ENCODE measurements around the gene LARGE1. TPM values are rescaled to one million over a fixed set of nuclear protein-coding genes. Genes with fewer than 3 reads are reported as not detected.

Gene LARGE1
- total and polyA plus RNA-seq, 3 experiments from 2014 or later: 0.07 to 0.27 (median 0.18) TPM

- Histone ChIP-seq H3K4me3 (ENCODE audit: low read length) (no peak overlapping the region), H3K27ac (ENCODE audit: low read depth, low read length) (no peak overlapping the region), H3K9me3 (ENCODE audit: low read length) (no peaks in the 10 kb centered on the region), H3K36me3 (ENCODE audit: insufficient read depth, low read length) (no peaks in the 10 kb centered on the region), H3K4me1 (ENCODE audit: insufficient read depth, low read length) (no peaks in the 10 kb centered on the region), H3K27me3 (ENCODE audit: insufficient read depth, low read length, poor library complexity, severe bottlenecking) (no peaks in the 10 kb centered on the region)
- Mint-ChIP-seq H3K4me3 (no peak overlapping the region), H3K27ac (no peak overlapping the region), H3K36me3 (no peaks in the 10 kb centered on the region), H3K27me3 (no peaks in the 10 kb centered on the region), H3K4me1 (no peaks in the 10 kb centered on the region), H3K9me3 (peaks cover 0 to 5% (median 0%) of the 10 kb centered on the region in 5 donors)
- no peak for DNase-seq
- CTCF ChIA-PET: no interaction called here
- POLR2A ChIA-PET: no interaction called here
Observed at GRCh38 chr22:33746501-33746928, 173.8 kb downstream of the LARGE1 start.

- Histone ChIP-seq H3K4me1 (ENCODE audit: insufficient read depth, low read length) (no peaks in the 10 kb centered on the region), H3K9me3 (ENCODE audit: low read length) (no peaks in the 10 kb centered on the region), H3K27me3 (ENCODE audit: insufficient read depth, low read length, poor library complexity, severe bottlenecking) (no peaks in the 10 kb centered on the region), H3K27ac (ENCODE audit: low read depth, low read length) (no peak overlapping the region), H3K36me3 (ENCODE audit: insufficient read depth, low read length) (no peaks in the 10 kb centered on the region), H3K4me3 (ENCODE audit: low read length) (no peak overlapping the region)
- no peak for DNase-seq
- no peak overlapping the region for H3K27ac Mint-ChIP-seq
- H3K27me3 Mint-ChIP-seq: no peaks in the 10 kb centered on the region
- no peak overlapping the region for H3K4me3 Mint-ChIP-seq
- CTCF ChIA-PET: no interaction called here
- POLR2A ChIA-PET: no interaction called here
- peaks cover 0 to 5% (median 0%) of the 10 kb centered on the region in 5 donors for H3K9me3 Mint-ChIP-seq
- no peaks in the 10 kb centered on the region for H3K4me1 Mint-ChIP-seq
- H3K36me3 Mint-ChIP-seq: no peaks in the 10 kb centered on the region
Observed at GRCh38 chr22:33745501-33745900, 174.8 kb downstream of the LARGE1 start.

GRCh38 chr22:33743756-33744155 lies 176.5 kb downstream of the LARGE1 start:
- Histone ChIP-seq H3K27ac (ENCODE audit: low read depth, low read length) (no peak overlapping the region), H3K27me3 (ENCODE audit: insufficient read depth, low read length, poor library complexity, severe bottlenecking) (no peaks in the 10 kb centered on the region), H3K9me3 (ENCODE audit: low read length) (no peaks in the 10 kb centered on the region), H3K4me1 (ENCODE audit: insufficient read depth, low read length) (no peaks in the 10 kb centered on the region), H3K36me3 (ENCODE audit: insufficient read depth, low read length) (no peaks in the 10 kb centered on the region), H3K4me3 (ENCODE audit: low read length) (no peak overlapping the region)
- no peak for DNase-seq
- no peaks in the 10 kb centered on the region for H3K36me3 Mint-ChIP-seq
- no peaks in the 10 kb centered on the region for H3K4me1 Mint-ChIP-seq
- H3K27ac Mint-ChIP-seq: no peak overlapping the region
- H3K27me3 Mint-ChIP-seq: no peaks in the 10 kb centered on the region
- peaks cover 0 to 4% (median 0%) of the 10 kb centered on the region in 5 donors for H3K9me3 Mint-ChIP-seq
- no peak overlapping the region for H3K4me3 Mint-ChIP-seq
- ChIA-PET POLR2A (no interaction called here), CTCF (no interaction called here)

GRCh38 chr22:33741025-33741424 lies 179.3 kb downstream of the LARGE1 start:
- Mint-ChIP-seq H3K9me3 (peaks cover 0 to 7% (median 2%) of the 10 kb centered on the region in 5 donors), H3K4me1 (no peaks in the 10 kb centered on the region), H3K27ac (no peak overlapping the region), H3K4me3 (no peak overlapping the region), H3K27me3 (no peaks in the 10 kb centered on the region), H3K36me3 (no peaks in the 10 kb centered on the region)
- ChIA-PET POLR2A (interaction anchor here (0.6 kb wide), 1 partner anchor 628 kb away, joined by 10 read pairs; no protein-coding TSS in a partner anchor), CTCF (no interaction called here)
- no peak for DNase-seq
- no peaks in the 10 kb centered on the region for H3K27me3 ChIP-seq (ENCODE audit: insufficient read depth, low read length, poor library complexity, severe bottlenecking)
- H3K4me1 ChIP-seq (ENCODE audit: insufficient read depth, low read length): no peaks in the 10 kb centered on the region
- H3K27ac ChIP-seq (ENCODE audit: low read depth, low read length): no peak overlapping the region
- no peak overlapping the region for H3K4me3 ChIP-seq (ENCODE audit: low read length)
- H3K9me3 ChIP-seq (ENCODE audit: low read length): no peaks in the 10 kb centered on the region
- H3K36me3 ChIP-seq (ENCODE audit: insufficient read depth, low read length): no peaks in the 10 kb centered on the region

- no peak overlapping the region for H3K27ac Mint-ChIP-seq
- no peaks in the 10 kb centered on the region for H3K27me3 Mint-ChIP-seq
- Histone ChIP-seq H3K9me3 (ENCODE audit: low read length) (no peaks in the 10 kb centered on the region), H3K27ac (ENCODE audit: low read depth, low read length) (no peak overlapping the region), H3K36me3 (ENCODE audit: insufficient read depth, low read length) (no peaks in the 10 kb centered on the region), H3K4me3 (ENCODE audit: low read length) (no peak overlapping the region), H3K4me1 (ENCODE audit: insufficient read depth, low read length) (no peaks in the 10 kb centered on the region), H3K27me3 (ENCODE audit: insufficient read depth, low read length, poor library complexity, severe bottlenecking) (no peaks in the 10 kb centered on the region)
- POLR2A ChIA-PET: no interaction called here
- DNase-seq: no peak
- H3K9me3 Mint-ChIP-seq: peaks cover 0 to 7% (median 2%) of the 10 kb centered on the region in 5 donors
- H3K4me3 Mint-ChIP-seq: no peak overlapping the region
- CTCF ChIA-PET: no interaction called here
- no peaks in the 10 kb centered on the region for H3K36me3 Mint-ChIP-seq
- H3K4me1 Mint-ChIP-seq: no peaks in the 10 kb centered on the region
Observed at GRCh38 chr22:33739516-33739915, 180.8 kb downstream of the LARGE1 start.

GRCh38 chr22:33737662-33738061 lies 182.6 kb downstream of the LARGE1 start:
- Histone ChIP-seq H3K9me3 (ENCODE audit: low read length) (no peaks in the 10 kb centered on the region), H3K27ac (ENCODE audit: low read depth, low read length) (no peak overlapping the region), H3K36me3 (ENCODE audit: insufficient read depth, low read length) (no peaks in the 10 kb centered on the region), H3K4me1 (ENCODE audit: insufficient read depth, low read length) (no peaks in the 10 kb centered on the region), H3K27me3 (ENCODE audit: insufficient read depth, low read length, poor library complexity, severe bottlenecking) (no peaks in the 10 kb centered on the region), H3K4me3 (ENCODE audit: low read length) (no peak overlapping the region)
- CTCF ChIA-PET: no interaction called here
- POLR2A ChIA-PET: no interaction called here
- no peaks in the 10 kb centered on the region for H3K27me3 Mint-ChIP-seq
- no peaks in the 10 kb centered on the region for H3K4me1 Mint-ChIP-seq
- H3K4me3 Mint-ChIP-seq: no peak overlapping the region
- no peak overlapping the region for H3K27ac Mint-ChIP-seq
- H3K36me3 Mint-ChIP-seq: no peaks in the 10 kb centered on the region
- no peak for DNase-seq
- peaks cover 0 to 7% (median 2%) of the 10 kb centered on the region in 5 donors for H3K9me3 Mint-ChIP-seq

GRCh38 chr22:33735978-33736377 lies 184.3 kb downstream of the LARGE1 start:
- no peak for DNase-seq
- Mint-ChIP-seq H3K4me3 (no peak overlapping the region), H3K4me1 (no peaks in the 10 kb centered on the region), H3K27ac (no peak overlapping the region), H3K36me3 (no peaks in the 10 kb centered on the region), H3K27me3 (no peaks in the 10 kb centered on the region), H3K9me3 (peaks cover 0 to 7% (median 2%) of the 10 kb centered on the region in 5 donors)
- no peaks in the 10 kb centered on the region for H3K36me3 ChIP-seq (ENCODE audit: insufficient read depth, low read length)
- no peak overlapping the region for H3K27ac ChIP-seq (ENCODE audit: low read depth, low read length)
- no peak overlapping the region for H3K4me3 ChIP-seq (ENCODE audit: low read length)
- no peaks in the 10 kb centered on the region for H3K4me1 ChIP-seq (ENCODE audit: insufficient read depth, low read length)
- CTCF ChIA-PET: no interaction called here
- POLR2A ChIA-PET: no interaction called here
- no peaks in the 10 kb centered on the region for H3K27me3 ChIP-seq (ENCODE audit: insufficient read depth, low read length, poor library complexity, severe bottlenecking)
- H3K9me3 ChIP-seq (ENCODE audit: low read length): no peaks in the 10 kb centered on the region

GRCh38 chr22:33728847-33729246 lies 191.4 kb downstream of the LARGE1 start:
- H3K9me3 ChIP-seq (ENCODE audit: low read length): no peaks in the 10 kb centered on the region
- H3K27ac ChIP-seq (ENCODE audit: low read depth, low read length): no peak overlapping the region
- H3K36me3 Mint-ChIP-seq: no peaks in the 10 kb centered on the region
- no peaks in the 10 kb centered on the region for H3K4me1 ChIP-seq (ENCODE audit: insufficient read depth, low read length)
- H3K4me3 Mint-ChIP-seq: no peak overlapping the region
- CTCF ChIA-PET: no interaction called here
- no peak for DNase-seq
- no peaks in the 10 kb centered on the region for H3K27me3 ChIP-seq (ENCODE audit: insufficient read depth, low read length, poor library complexity, severe bottlenecking)
- no peaks in the 10 kb centered on the region for H3K4me1 Mint-ChIP-seq
- POLR2A ChIA-PET: no interaction called here
- H3K9me3 Mint-ChIP-seq: peaks cover 0 to 8% (median 4%) of the 10 kb centered on the region in 5 donors
- H3K36me3 ChIP-seq (ENCODE audit: insufficient read depth, low read length): no peaks in the 10 kb centered on the region
- H3K27ac Mint-ChIP-seq: no peak overlapping the region
- no peaks in the 10 kb centered on the region for H3K27me3 Mint-ChIP-seq
- H3K4me3 ChIP-seq (ENCODE audit: low read length): no peak overlapping the region

GRCh38 chr22:33726294-33726734 lies 194.0 kb downstream of the LARGE1 start:
- H3K4me3 ChIP-seq (ENCODE audit: low read length): no peak overlapping the region
- Mint-ChIP-seq H3K27me3 (no peaks in the 10 kb centered on the region), H3K4me1 (no peaks in the 10 kb centered on the region), H3K4me3 (no peak overlapping the region), H3K27ac (no peak overlapping the region), H3K9me3 (peaks cover 7 to 20% (median 11%) of the 10 kb centered on the region in 5 donors), H3K36me3 (no peaks in the 10 kb centered on the region)
- ChIA-PET POLR2A (no interaction called here), CTCF (no interaction called here)
- no peak overlapping the region for H3K27ac ChIP-seq (ENCODE audit: low read depth, low read length)
- no peaks in the 10 kb centered on the region for H3K36me3 ChIP-seq (ENCODE audit: insufficient read depth, low read length)
- H3K27me3 ChIP-seq (ENCODE audit: insufficient read depth, low read length, poor library complexity, severe bottlenecking): no peaks in the 10 kb centered on the region
- H3K4me1 ChIP-seq (ENCODE audit: insufficient read depth, low read length): no peaks in the 10 kb centered on the region
- no peaks in the 10 kb centered on the region for H3K9me3 ChIP-seq (ENCODE audit: low read length)
- DNase-seq: no peak

Measured in CD8-positive, alpha-beta memory T cell (primary cell).